Duodenal mucosa (tissue), 2 donors: ENCODE results near the gene PRXL2B.
"Not testable (repeated sequence)": the region's sequence is repeated elsewhere in the genome, so short reads cannot be mapped to it uniquely, and the experiment has no call there.

ENCODE experiments used
- H3K27ac ChIP-seq: one replicate; pipeline ENCODE4 v1.7.0; 2013; ENCODE audit warnings: low read depth, low read length
- H3K27me3 ChIP-seq, 2 donors: one replicate each; pipeline ENCODE4 v1.7.0; 2013; ENCODE audit warnings: low read length in 2 of 2, control low read depth in 1 of 2; ENCODE audit not compliant: insufficient read depth in 2 of 2, control insufficient read depth in 1 of 2
- H3K36me3 ChIP-seq, 2 donors: one replicate each; pipeline ENCODE4 v1.7.0; 2013; ENCODE audit warnings: low read length in 2 of 2, control low read depth in 1 of 2; ENCODE audit not compliant: insufficient read depth in 2 of 2, control insufficient read depth in 1 of 2
- H3K4me1 ChIP-seq, 2 donors: one replicate each; pipeline ENCODE4 v1.7.0; 2013; ENCODE audit warnings: low read length in 2 of 2, control low read depth in 1 of 2; ENCODE audit not compliant: insufficient read depth in 2 of 2, control insufficient read depth in 1 of 2
- H3K4me3 ChIP-seq, 2 donors: one replicate each; pipeline ENCODE4 v1.7.0; 2013; ENCODE audit warnings: low read length in 2 of 2, low read depth in 1 of 2
- H3K9ac ChIP-seq, 2 donors: one replicate each; pipeline ENCODE4 v1.7.0; 2013; ENCODE audit warnings: low read length in 2 of 2, low read depth in 1 of 2
- H3K9me3 ChIP-seq, 2 donors: one replicate each; pipeline ENCODE4 v1.7.0; 2013; ENCODE audit warnings: low read length in 2 of 2, control low read depth in 1 of 2; ENCODE audit not compliant: control insufficient read depth in 1 of 2

PRXL2B gene

GRCh38 chr1:2551544-2551943 is 35.0 kb upstream of the PRXL2B start:
- not testable (repeated sequence) for H3K27me3 ChIP-seq, H3K27ac ChIP-seq, H3K4me3 ChIP-seq, H3K36me3 ChIP-seq, H3K9ac ChIP-seq, H3K9me3 ChIP-seq
- peaks cover 26 to 50% of the 10 kb centered on the region in 2 donors for H3K4me1 ChIP-seq

- H3K27ac ChIP-seq = no peak overlapping the region
- no peak overlapping the region for H3K4me3 ChIP-seq
- H3K9ac ChIP-seq = no peak overlapping the region
- H3K27me3 ChIP-seq = no peaks in the 10 kb centered on the region
- H3K4me1 ChIP-seq = peaks cover 26 to 48% of the 10 kb centered on the region in 2 donors
- no peaks in the 10 kb centered on the region for H3K9me3 ChIP-seq
- H3K36me3 ChIP-seq = no peaks in the 10 kb centered on the region
These were observed 34.4 kb upstream of the PRXL2B start for GRCh38 chr1:2552189-2552588.

- not testable (repeated sequence) for H3K9me3 ChIP-seq, H3K4me3 ChIP-seq, H3K36me3 ChIP-seq, H3K27ac ChIP-seq, H3K9ac ChIP-seq, H3K27me3 ChIP-seq
- H3K4me1 ChIP-seq = peaks cover 24 to 48% of the 10 kb centered on the region in 2 donors
These were observed 33.5 kb upstream of the PRXL2B start for GRCh38 chr1:2553076-2553475.

GRCh38 chr1:2553871-2554620 is 32.5 kb upstream of the PRXL2B start:
- Histone ChIP-seq H3K4me1 (peaks cover 27 to 49% of the 10 kb centered on the region in 2 donors), H3K27me3 (no peaks in the 10 kb centered on the region), H3K27ac (no peak overlapping the region), H3K36me3 (peaks cover 9 to 10% of the 10 kb centered on the region in 2 donors), H3K9me3 (no peaks in the 10 kb centered on the region), H3K9ac (peak overlapping the region; percentile 99 to 100), H3K4me3 (peak overlapping the region; percentile 23 to 98)

- Histone ChIP-seq H3K36me3 (peaks cover 15 to 18% of the 10 kb centered on the region in 2 donors), H3K4me1 (peaks cover 24 to 52% of the 10 kb centered on the region in 2 donors), H3K9ac (peak overlapping the region; percentile 99 to 100), H3K27ac (peak overlapping the region; percentile 99), H3K27me3 (no peaks in the 10 kb centered on the region), H3K4me3 (peak overlapping the region; percentile 96 to 98), H3K9me3 (no peaks in the 10 kb centered on the region)
These were observed 31.8 kb upstream of the PRXL2B start for GRCh38 chr1:2554621-2555387.

- Histone ChIP-seq H3K36me3 (peaks cover 19 to 27% of the 10 kb centered on the region in 2 donors), H3K27ac (peak overlapping the region; percentile 99), H3K9ac (peak overlapping the region; percentile 99 to 100), H3K9me3 (no peaks in the 10 kb centered on the region), H3K4me1 (peaks cover 24 to 52% of the 10 kb centered on the region in 2 donors), H3K4me3 (peak overlapping the region; percentile 96 to 98), H3K27me3 (no peaks in the 10 kb centered on the region)
These were observed 30.8 kb upstream of the PRXL2B start for GRCh38 chr1:2555634-2556276.

GRCh38 chr1:2556277-2556677 is 30.3 kb upstream of the PRXL2B start, which contains the start of gene TNFRSF14:
Gene TNFRSF14 (plus strand): TSS chr1:2556371. CDS start chr1:2556665, 294 bp downstream.
- peak within 1 kb of the TSS; percentile 99 to 100 for H3K9ac ChIP-seq
- no peaks in the 10 kb centered on the region for H3K9me3 ChIP-seq
- peaks cover 24 to 32% of the 10 kb centered on the region in 2 donors for H3K36me3 ChIP-seq
- peak within 1 kb of the TSS; percentile 96 to 98 for H3K4me3 ChIP-seq
- H3K27ac ChIP-seq = peak within 1 kb of the TSS; percentile 99
- peaks cover 24 to 52% of the 10 kb centered on the region in 2 donors for H3K4me1 ChIP-seq
- H3K27me3 ChIP-seq = no peaks in the 10 kb centered on the region

GRCh38 chr1:2556678-2557481 is 29.7 kb upstream of the PRXL2B start:
- H3K9ac ChIP-seq = peak overlapping the region; percentile 99 to 100
- H3K36me3 ChIP-seq = peaks cover 30 to 38% of the 10 kb centered on the region in 2 donors
- peak overlapping the region; percentile 99 for H3K27ac ChIP-seq
- H3K4me1 ChIP-seq = peaks cover 24 to 52% of the 10 kb centered on the region in 2 donors
- no peaks in the 10 kb centered on the region for H3K9me3 ChIP-seq
- peak overlapping the region; percentile 96 to 98 for H3K4me3 ChIP-seq
- H3K27me3 ChIP-seq = no peaks in the 10 kb centered on the region

GRCh38 chr1:2557482-2558400 is 28.8 kb upstream of the PRXL2B start:
- Histone ChIP-seq H3K36me3 (peaks cover 36 to 47% of the 10 kb centered on the region in 2 donors), H3K9ac (peak overlapping the region; percentile 99 to 100), H3K4me3 (peak overlapping the region; percentile 96 to 98), H3K27me3 (no peaks in the 10 kb centered on the region), H3K4me1 (peaks cover 24 to 52% of the 10 kb centered on the region in 2 donors), H3K9me3 (no peaks in the 10 kb centered on the region), H3K27ac (peak overlapping the region; percentile 99)
